Endothelial cell of umbilical vein (primary cell): ENCODE measurements around the gene ALB. TPM values are rescaled to one million over a fixed set of nuclear protein-coding genes. Genes with fewer than 3 reads are reported as not detected.

Experiments used
- BruUV-seq: library from RNA; stranded (reverse); fragments of 400-500 nt; replicated peaks from 2 replicates; lab custom pipeline; 2021; lab: Mats Ljungman, UMichigan
- CTCF ChIA-PET: fragments of 300-600, 350-600 bp; sonication (Branson Sonifier 250); formaldehyde crosslinking; loops from one replicate; lab custom pipeline; 2021; ENCODE audit warnings: antibody characterized with exemption, inconsistent platforms; lab: Charles Lee
- POLR2A ChIA-PET: fragments of 300-600, 350-600 bp; sonication (Branson Sonifier 250); formaldehyde crosslinking; loops from one replicate; lab custom pipeline; 2021; ENCODE audit warnings: antibody characterized with exemption, inconsistent platforms; lab: Charles Lee
- DNase-seq: peaks from one replicate; pipeline ENCODE4 v3.0.0-alpha.2; 2011; ENCODE audit warnings: low read depth, low spot score
- FAIRE-seq: peaks from 2 replicates; lab custom pipeline; 2011; peaks lifted over from hg19 to GRCh38; lab: Jason Lieb, UNC
- H2AFZ ChIP-seq: 2 replicates; pipeline ENCODE4 v1.6.0; 2012; ENCODE audit warnings: low read depth, low read length, control low read depth, inconsistent platforms
- H3K27ac ChIP-seq: 2 replicates; pipeline ENCODE4 v1.5.1; 2011; ENCODE audit warnings: low read depth, mild to moderate bottlenecking, control low read depth, low read length, moderate library complexity; ENCODE audit not compliant: insufficient read depth
- H3K27me3 ChIP-seq, 2 experiments: 2 replicates each; pipeline versions ENCODE4 v1.6.0 to v1.6.1; 2011; ENCODE audit warnings: low read length in 2 of 2, mixed read lengths in 1 of 2; ENCODE audit not compliant: control insufficient read depth in 2 of 2, insufficient read depth in 2 of 2
- H3K36me3 ChIP-seq, 2 experiments: 2 replicates in 1 of 2; 3 replicates in 1 of 2; pipeline ENCODE4 v1.5.1; 2011; ENCODE audit warnings: low read length in 2 of 2, mild to moderate bottlenecking in 1 of 2, moderate library complexity in 1 of 2; ENCODE audit not compliant: control insufficient read depth in 2 of 2, insufficient read depth in 2 of 2; ENCODE audit errors: extremely low read depth in 1 of 2
- H3K4me1 ChIP-seq: 3 replicates; pipeline ENCODE4 v1.5.1; 2011; ENCODE audit warnings: mild to moderate bottlenecking, low read length; ENCODE audit not compliant: control insufficient read depth, insufficient read depth; ENCODE audit errors: extremely low read depth
- H3K4me2 ChIP-seq: 2 replicates; pipeline ENCODE4 v1.6.1; 2011; ENCODE audit warnings: low read length, control low read depth, mixed read lengths; ENCODE audit not compliant: insufficient read depth
- H3K4me3 ChIP-seq, 3 experiments: fragments of 200-600 bp in 1 of 3; sonication (generic), shearing (Covaris generic) in 1 of 3; replicated peaks in 1 of 3; 2 replicates each; pipeline ENCODE4 v1.5.1; 2011 to 2016; ENCODE audit warnings: control low read depth in 3 of 3, low read length in 3 of 3, mild to moderate bottlenecking in 2 of 3, inconsistent platforms in 1 of 3, low read depth in 1 of 3, moderate library complexity in 1 of 3; ENCODE audit not compliant: insufficient read depth in 1 of 3
- H3K79me2 ChIP-seq: 2 replicates; pipeline ENCODE4 v1.6.0; 2012; ENCODE audit warnings: low read length, inconsistent platforms; ENCODE audit not compliant: control insufficient read depth, insufficient read depth
- H3K9ac ChIP-seq: replicated peaks from 2 replicates; pipeline ENCODE3; 2011; ENCODE audit warnings: low read length, control low read depth; ENCODE audit not compliant: insufficient read depth; ENCODE audit errors: extremely low read depth
- H3K9me1 ChIP-seq: replicated peaks from 3 replicates; pipeline ENCODE4 v1.6.0; 2011; ENCODE audit warnings: mild to moderate bottlenecking, low read length; ENCODE audit not compliant: control insufficient read depth, insufficient read depth; ENCODE audit errors: extremely low read depth
- H3K9me3 ChIP-seq: replicated peaks from 2 replicates; pipeline ENCODE4 v1.5.1; 2012; ENCODE audit warnings: low read length, inconsistent platforms; ENCODE audit not compliant: control insufficient read depth, insufficient read depth
- H4K20me1 ChIP-seq: replicated peaks from 2 replicates; pipeline ENCODE3; 2011; ENCODE audit warnings: mild to moderate bottlenecking, low read length; ENCODE audit not compliant: control insufficient read depth, insufficient read depth; ENCODE audit errors: extremely low read depth
- CTCF ChIP-seq, 2 donors: IDR thresholded peaks; 1 replicate in 1 of 2; 2 replicates in 1 of 2; pipeline ENCODE4 v1.5.1; 2011; ENCODE audit warnings: low read length in 2 of 2, mild to moderate bottlenecking in 2 of 2, moderate library complexity in 2 of 2, control low read depth in 1 of 2, inconsistent platforms in 1 of 2, low read depth in 1 of 2; ENCODE audit not compliant: insufficient read depth in 1 of 2; ENCODE audit errors: extremely low read depth in 1 of 2
- EZH2 ChIP-seq: IDR thresholded peaks from 2 replicates; pipeline ENCODE4 v1.6.1; 2012; ENCODE audit warnings: borderline replicate concordance, low read depth, mild to moderate bottlenecking, moderate library complexity, low read length, inconsistent platforms; ENCODE audit not compliant: severe bottlenecking
- FOS ChIP-seq: IDR thresholded peaks from 2 replicates; pipeline ENCODE4 v1.6.1; 2011; ENCODE audit warnings: mild to moderate bottlenecking, low read length, moderate library complexity, borderline replicate concordance; ENCODE audit not compliant: insufficient read depth
- GATA2 ChIP-seq: IDR thresholded peaks from 2 replicates; pipeline ENCODE4 v1.7.0; 2011; ENCODE audit warnings: low read depth, mild to moderate bottlenecking, moderate library complexity, mixed read lengths, low read length; ENCODE audit not compliant: insufficient read length, insufficient read depth
- JUN ChIP-seq: IDR thresholded peaks from 2 replicates; pipeline ENCODE4 v1.6.1; 2011; ENCODE audit warnings: borderline replicate concordance, low read depth; ENCODE audit not compliant: insufficient read length, insufficient read depth
- MYC ChIP-seq: IDR thresholded peaks from one replicate; pipeline ENCODE4 v1.6.1; 2011; ENCODE audit warnings: mild to moderate bottlenecking, low read depth, low read length
- POLR2A ChIP-seq: IDR thresholded peaks from 2 replicates; pipeline ENCODE4 v1.6.1; 2012; ENCODE audit warnings: low read depth, mild to moderate bottlenecking, control low read depth, low read length
- POLR2AphosphoS5 ChIP-seq: IDR thresholded peaks from 2 replicates; pipeline ENCODE4 v1.6.1; 2012; ENCODE audit warnings: low read depth, mild to moderate bottlenecking, control low read depth, low read length, moderate library complexity; ENCODE audit not compliant: insufficient read depth
- dilution Hi-C: fragments of 300-500 bp; cut with MboI; formaldehyde crosslinking; loops from one replicate; pipeline ENCODE4 v1.15.0; 2019; ENCODE audit warnings: low sequenced_read_pairs; ENCODE audit not compliant: extremely low pct_ligation_motif_present
- intact Hi-C: fragments of 100-400 bp; cut with micrococcal nuclease; formaldehyde crosslinking; loops from one replicate; pipeline ENCODE4 v1.10.0; 2022
- polyA plus RNA-seq, 4 experiments: library from polyadenylated mRNA; depleted of rRNA in 3 of 4; stranded (reverse) in 3 of 4; unstranded in 1 of 4; fragments of >200 nt; gene quantifications; 2 replicates each; pipeline versions ENCODE4 v1.2.1 to v1.2.3, GENCODE V29; 2011 to 2012; ENCODE audit warnings: missing spikeins in 1 of 4
- total RNA-seq: library from RNA; stranded (reverse); gene quantifications from 2 replicates; pipeline ENCODE4 v1.2.3, GENCODE V29; 2021
- TF ChIP-seq, protein P1 (sequence below): IDR thresholded peaks from 2 replicates; pipeline ENCODE4 v1.6.1; 2011; ENCODE audit not compliant: insufficient read depth, insufficient read length

The ALB gene
- total and polyA plus RNA-seq, 2 donors (not counting 3 experiments of a cell fraction or from before 2014, with no cell fraction given) = not detected

GRCh38 chr4:73416423-73417087 is 12.5 kb downstream of the ALB start:
- H3K27ac ChIP-seq = no peak overlapping the region
- BruUV-seq = no TSS peak
- TF ChIP-seq POLR2A (no peak), FOS (no peak), GATA2 (no peak), EZH2 (no peak), JUN (no peak), MYC (no peak), POLR2AphosphoS5 (no peak), CTCF (IDR thresholded peaks at IDR 0.05; ENCODE audit: extremely low read depth in 1 of 2, insufficient read depth in 1 of 2, low read depth in 1 of 2, low read length in 2 of 2) (no peak)
- TF ChIP-seq, protein P1, sequence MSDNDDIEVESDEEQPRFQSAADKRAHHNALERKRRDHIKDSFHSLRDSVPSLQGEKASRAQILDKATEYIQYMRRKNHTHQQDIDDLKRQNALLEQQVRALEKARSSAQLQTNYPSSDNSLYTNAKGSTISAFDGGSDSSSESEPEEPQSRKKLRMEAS = no peak
- no peaks in the 10 kb centered on the region for H3K9me3 ChIP-seq
- no peaks in the 10 kb centered on the region for H3K9me1 ChIP-seq
- DNase-seq = no peak
- no peak overlapping the region for H3K4me3 ChIP-seq
- no peaks in the 10 kb centered on the region for H3K79me2 ChIP-seq
- no peaks in the 10 kb centered on the region for H4K20me1 ChIP-seq
- peaks cover 2% of the 10 kb centered on the region in 2 experiments for H3K27me3 ChIP-seq
- H3K36me3 ChIP-seq = no peaks in the 10 kb centered on the region
- no peaks in the 10 kb centered on the region for H3K4me1 ChIP-seq
- H3K4me2 ChIP-seq = no peak overlapping the region
- H3K9ac ChIP-seq = no peak overlapping the region
- dilution Hi-C loops (no loop called here), intact Hi-C loops (no loop called here)
- ChIA-PET CTCF (interaction anchor here (2.4 kb wide), 1 partner anchor 29 kb away, joined by 7 read pairs; no protein-coding TSS in a partner anchor), POLR2A (no interaction called here)
- FAIRE-seq = no peak
- H2AFZ ChIP-seq = no peak overlapping the region
